Measurements from ENCODE around the gene CNTROB.

CNTROB gene

DNA sequence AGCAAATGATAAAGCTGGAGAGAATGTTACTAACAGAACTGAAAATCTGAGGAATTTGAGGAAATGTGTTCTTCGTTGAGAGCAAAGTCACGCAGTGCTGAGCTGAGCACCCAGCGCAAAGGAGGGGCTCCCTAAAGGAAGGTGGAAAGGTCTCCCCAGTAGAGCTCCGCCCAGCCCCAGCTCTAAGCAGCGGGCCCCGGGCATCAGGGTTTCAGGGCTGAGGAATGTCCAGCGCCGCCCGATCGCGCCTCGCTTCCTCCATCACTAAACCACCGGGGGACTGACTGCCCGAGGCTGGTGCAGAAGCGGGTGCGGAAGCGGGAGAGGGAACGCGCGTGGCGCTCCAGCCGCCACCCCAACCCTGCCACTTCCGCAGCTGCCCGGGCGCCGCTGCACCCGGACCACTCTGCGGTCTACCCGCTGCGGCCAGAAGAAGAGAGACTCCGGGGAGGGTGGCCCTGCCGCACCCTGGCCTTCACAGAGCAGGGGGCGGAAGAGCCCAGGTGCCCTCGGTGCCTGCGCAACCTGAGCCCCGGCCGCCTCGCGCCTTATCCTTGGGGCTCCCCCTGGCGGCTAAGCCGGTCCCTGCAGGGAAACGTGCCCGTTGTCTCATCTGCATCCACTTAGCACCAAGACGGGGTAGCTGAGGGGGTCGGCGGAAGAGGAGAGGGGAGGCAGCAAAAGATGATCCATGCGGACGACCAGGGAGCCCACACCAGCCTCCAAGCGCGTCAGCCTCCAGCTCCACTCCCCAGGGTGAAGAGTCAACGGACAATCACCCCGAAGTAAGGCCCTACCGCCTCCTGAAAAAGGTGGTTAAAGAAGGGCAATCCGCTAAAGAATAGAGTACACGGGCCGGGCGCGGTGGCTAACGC is 58.0 kb downstream of the CNTROB start:
- peak; percentile 84 for DNase-seq

DNA sequence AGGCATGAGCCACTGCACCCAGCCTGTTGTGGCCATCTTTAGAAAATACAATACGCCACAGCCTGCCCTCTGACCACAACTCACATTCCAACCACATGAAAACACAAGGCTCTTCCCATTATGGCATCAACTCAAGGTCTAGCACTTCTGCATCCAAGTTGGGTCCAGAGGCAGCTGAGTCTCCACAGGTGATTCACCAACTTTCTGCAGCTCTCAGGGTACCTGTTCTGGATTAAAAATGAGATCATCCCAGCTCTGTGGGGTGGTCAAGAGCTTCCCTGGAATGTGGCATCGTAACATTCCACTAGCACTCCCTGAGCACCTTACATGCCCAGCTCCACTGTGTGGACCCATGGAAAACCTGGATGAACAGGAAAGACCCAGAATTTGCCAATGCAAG is 60.5 kb downstream of the CNTROB start:
- DNase-seq = no peak

DNA sequence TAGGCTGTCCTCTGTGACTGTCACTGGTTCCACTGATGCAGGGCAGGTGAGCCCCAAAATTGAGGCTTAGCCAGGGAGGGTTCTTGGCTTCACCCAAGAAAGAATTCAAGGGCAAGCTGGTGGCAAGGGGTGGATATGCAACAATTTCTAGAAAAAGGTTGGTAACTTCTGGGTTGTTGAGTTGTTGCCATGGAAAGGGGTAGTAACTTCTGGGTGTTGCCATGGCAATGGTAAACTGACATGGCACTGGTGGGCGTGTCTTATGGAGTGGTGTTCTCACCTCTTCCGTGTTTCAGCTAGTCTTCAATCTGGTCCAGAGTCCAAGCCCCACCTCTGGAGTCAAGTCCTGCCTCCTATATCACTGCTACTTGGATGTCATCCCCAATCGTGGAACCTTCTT is 60.9 kb downstream of the CNTROB start:
- no peak for DNase-seq

DNA sequence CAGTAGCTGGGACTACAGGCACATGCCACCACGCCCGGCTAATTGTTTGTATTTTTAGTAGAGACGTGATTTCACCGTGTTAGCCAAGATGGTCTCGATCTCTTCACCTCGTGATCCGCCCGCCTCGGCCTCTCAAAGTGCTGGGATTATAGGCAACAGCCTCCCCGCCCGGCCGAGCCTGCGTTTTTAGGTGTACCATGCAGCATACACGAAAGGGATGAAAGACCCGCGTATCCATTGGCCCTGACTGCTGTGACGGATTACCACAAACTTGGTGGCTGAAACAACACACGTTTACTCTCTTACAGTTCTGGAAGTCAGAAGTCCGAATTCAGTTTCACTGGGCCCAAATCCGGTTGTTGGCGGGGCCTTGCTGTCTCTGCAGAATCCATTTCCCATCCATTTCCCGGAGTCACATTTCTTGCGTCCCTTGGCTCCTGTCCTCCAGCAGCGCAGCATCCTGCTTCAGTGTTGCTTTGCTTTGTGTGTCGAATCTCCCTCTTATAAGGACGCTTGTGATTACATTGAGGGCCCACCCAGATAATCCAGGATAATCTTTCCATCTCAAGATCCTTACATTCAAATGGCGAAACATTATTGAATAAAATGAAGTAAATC is 62.1 kb downstream of the CNTROB start:
- DNase-seq = no peak

DNA sequence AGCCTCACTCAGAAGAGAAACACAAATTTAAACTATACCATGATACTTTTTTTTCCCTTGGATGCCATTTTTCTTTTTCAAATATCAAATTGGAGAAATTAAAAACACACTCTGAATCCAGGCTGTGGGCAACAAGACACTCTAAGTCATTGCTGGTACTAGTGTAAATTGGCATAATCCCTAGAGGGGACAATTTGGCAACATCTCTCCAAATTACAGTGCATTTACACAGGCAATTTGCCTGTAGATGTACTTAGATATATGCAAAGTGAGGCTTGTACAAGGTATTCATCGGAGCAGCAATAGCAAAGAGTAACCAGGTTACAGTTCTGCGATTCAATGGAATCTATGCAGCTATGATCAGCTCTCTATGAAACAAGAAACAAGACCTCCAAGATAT is 63.7 kb downstream of the CNTROB start:
- DNase-seq = no peak

DNA sequence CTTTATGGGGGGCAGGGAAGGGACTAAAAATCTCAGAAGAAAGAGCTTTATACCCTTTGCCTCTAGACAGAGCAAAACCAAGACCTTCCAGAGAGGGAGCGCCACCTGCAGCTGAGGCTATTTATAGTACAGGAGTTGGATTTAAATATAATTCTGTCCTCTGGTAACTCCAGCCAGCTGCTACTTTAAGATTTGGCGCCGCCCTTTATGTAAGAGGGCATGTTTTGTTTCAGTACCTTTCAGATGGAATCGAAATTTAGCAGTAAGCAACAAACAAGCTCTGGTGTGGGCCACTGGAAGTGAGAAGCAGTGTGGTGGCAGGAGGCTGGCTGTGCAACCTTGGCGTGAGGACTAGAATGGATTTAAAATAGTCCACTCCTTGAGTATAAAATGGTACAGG is 65.2 kb downstream of the CNTROB start:
- DNase-seq = no peak

Measured in central memory CD4-positive, alpha-beta T cell (primary cell).